ENCODE results near the gene B3GALT4. TPM values are rescaled to one million over a fixed set of nuclear protein-coding genes. Genes with fewer than 3 reads are reported as not detected.
A peak's percentile ranks its signal among the peaks of the same experiment; 100 is the strongest.

Gene B3GALT4
- total RNA-seq, 1 experiment from 2014 or later: 1.9 TPM

DNA sequence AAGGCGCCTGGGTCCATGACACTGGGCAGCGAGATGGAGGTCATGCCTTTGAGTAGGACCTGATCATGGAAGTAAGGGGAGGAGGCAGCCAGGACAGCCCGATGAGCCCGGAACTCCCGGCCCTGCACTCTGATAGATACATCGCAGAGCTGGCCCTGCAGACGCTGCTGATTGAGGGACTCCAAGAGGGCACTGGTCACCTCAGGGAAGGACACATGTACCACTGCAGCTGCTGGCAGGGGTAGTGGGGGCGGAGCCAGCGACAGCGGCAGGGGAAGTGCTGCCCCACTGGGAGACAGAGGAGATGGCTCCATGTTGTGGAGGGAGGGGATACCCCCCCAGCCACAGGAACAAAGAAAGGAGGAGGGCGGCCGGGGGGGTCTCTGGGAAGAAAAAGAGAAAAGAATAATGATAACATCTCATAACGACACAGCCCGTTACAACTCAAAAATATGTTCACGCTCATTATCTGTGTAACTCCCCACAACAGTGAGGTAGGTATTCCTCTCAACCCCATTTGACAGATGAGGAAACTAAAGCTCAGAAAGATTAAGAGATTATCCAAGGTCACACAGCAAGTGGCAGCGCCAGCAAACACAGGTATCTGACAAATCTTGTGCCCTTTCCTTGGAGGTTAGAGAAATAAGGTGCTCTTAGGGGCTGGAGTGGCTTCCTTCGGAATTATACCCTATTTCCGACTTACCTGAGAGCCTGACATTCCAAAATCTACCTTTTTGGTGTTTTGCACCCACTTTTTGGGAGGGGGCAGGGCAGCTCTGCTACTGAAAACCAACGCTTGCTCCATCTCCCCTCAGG is 39.9 kb downstream of the B3GALT4 start:
- Histone ChIP-seq H3K27ac (ENCODE audit: low read depth, low read length) (peak overlapping the region; percentile 15), H3K4me2 (ENCODE audit: low read length) (peak overlapping the region; percentile 53), H2AFZ (ENCODE audit: low read depth, low read length, poor library complexity, severe bottlenecking) (no peak overlapping the region), H3K79me2 (ENCODE audit: insufficient read depth, low read length) (peaks cover 49% of the 10 kb centered on the region), H4K20me1 (ENCODE audit: insufficient read depth) (no peaks in the 10 kb centered on the region), H3K27me3 (ENCODE audit: insufficient read depth, low read length) (no peaks in the 10 kb centered on the region), H3K9me3 (ENCODE audit: control insufficient read depth in 1 of 2, insufficient read depth in 1 of 2, low read depth in 1 of 2, low read length in 2 of 2) (no peaks in the 10 kb centered on the region), H3K36me3 (ENCODE audit: control insufficient read depth in 1 of 2, insufficient read depth in 2 of 2, low read length in 2 of 2) (peaks cover 22 to 33% of the 10 kb centered on the region in 2 experiments; a peak in 3 of 4 replicates), H3K9me2 (ENCODE audit: insufficient read depth) (no peaks in the 10 kb centered on the region), H3K4me3 (replicated peaks in 1 of 2; ENCODE audit: low read depth in 1 of 2, low read length in 2 of 2) (peak overlapping the region; percentile 43 to 55), H3K4me1 (ENCODE audit: control insufficient read depth in 1 of 2, insufficient read depth in 2 of 2, low read length in 2 of 2) (peaks cover 44 to 73% of the 10 kb centered on the region in 2 experiments), H3K9ac (ENCODE audit: low read length) (no peak overlapping the region)
- ChIA-PET POLR2A (interaction anchor here (0.6 to 2.3 kb wide), 10 partner anchors 8 to 345 kb away, joined by 3 to 13 read pairs (median 6); partner anchors contain the start of genes B3GALT4, PHF1, RGL2 and RPS18), CTCF (interaction anchor here (1.1 to 1.8 kb wide), 4 partner anchors 16 to 191 kb away, joined by 3 to 10 read pairs (median 7); partner anchors contain the start of gene RGL2), RAD21 (ENCODE audit: low non-redundant PET in 1 of 2, low total read pairs in 2 of 2, uncharacterized antibody in 2 of 2, unreplicated experiment in 2 of 2) (no interaction called here)
- no TSS peak for BruUV-seq (replicated peaks)
- DNase-seq (ENCODE audit: low read depth, low spot score) (no peak), ATAC-seq (no peak)
- intact Hi-C loops (cut with micrococcal nuclease): no loop called here
- no peak for TF ChIP-seq EZH2phosphoT487 (IDR thresholded peaks at IDR 0.05; ENCODE audit: borderline replicate concordance)
- TF ChIP-seq POLR2AphosphoS5 (IDR thresholded peaks at IDR 0.05; ENCODE audit: low read depth, low read length): no peak
- TF ChIP-seq JUND (IDR thresholded peaks at IDR 0.05): no peak
- no peak for TF ChIP-seq CBX3 (IDR thresholded peaks at IDR 0.05; ENCODE audit: low read depth)
- no peak for TF ChIP-seq YY1 (IDR thresholded peaks at IDR 0.05; ENCODE audit: extremely low read depth, insufficient replicate concordance, low read depth, low read length)
- no peak for TF ChIP-seq EZH2 (IDR thresholded peaks at IDR 0.05)
- TF ChIP-seq, protein P1, sequence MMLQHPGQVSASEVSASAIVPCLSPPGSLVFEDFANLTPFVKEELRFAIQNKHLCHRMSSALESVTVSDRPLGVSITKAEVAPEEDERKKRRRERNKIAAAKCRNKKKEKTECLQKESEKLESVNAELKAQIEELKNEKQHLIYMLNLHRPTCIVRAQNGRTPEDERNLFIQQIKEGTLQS (IDR thresholded peaks at IDR 0.05): no peak
- TF ChIP-seq, protein P2, sequence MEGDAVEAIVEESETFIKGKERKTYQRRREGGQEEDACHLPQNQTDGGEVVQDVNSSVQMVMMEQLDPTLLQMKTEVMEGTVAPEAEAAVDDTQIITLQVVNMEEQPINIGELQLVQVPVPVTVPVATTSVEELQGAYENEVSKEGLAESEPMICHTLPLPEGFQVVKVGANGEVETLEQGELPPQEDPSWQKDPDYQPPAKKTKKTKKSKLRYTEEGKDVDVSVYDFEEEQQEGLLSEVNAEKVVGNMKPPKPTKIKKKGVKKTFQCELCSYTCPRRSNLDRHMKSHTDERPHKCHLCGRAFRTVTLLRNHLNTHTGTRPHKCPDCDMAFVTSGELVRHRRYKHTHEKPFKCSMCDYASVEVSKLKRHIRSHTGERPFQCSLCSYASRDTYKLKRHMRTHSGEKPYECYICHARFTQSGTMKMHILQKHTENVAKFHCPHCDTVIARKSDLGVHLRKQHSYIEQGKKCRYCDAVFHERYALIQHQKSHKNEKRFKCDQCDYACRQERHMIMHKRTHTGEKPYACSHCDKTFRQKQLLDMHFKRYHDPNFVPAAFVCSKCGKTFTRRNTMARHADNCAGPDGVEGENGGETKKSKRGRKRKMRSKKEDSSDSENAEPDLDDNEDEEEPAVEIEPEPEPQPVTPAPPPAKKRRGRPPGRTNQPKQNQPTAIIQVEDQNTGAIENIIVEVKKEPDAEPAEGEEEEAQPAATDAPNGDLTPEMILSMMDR (IDR thresholded peaks at IDR 0.05 in 2 of 3, conservative IDR thresholded peaks at IDR 0.05 in 1 of 3; ENCODE audit: borderline replicate concordance in 1 of 3, insufficient read depth in 1 of 3, low read depth in 2 of 3, low read length in 2 of 3): no peak

Measured in HCT116 (cell line).